ENCODE data around the gene SMIM14. TPM values are rescaled to one million over a fixed set of nuclear protein-coding genes. Genes with fewer than 3 reads are reported as not detected.

The SMIM14 gene
- total RNA-seq, 1 donor from 2014 or later = 61.2 TPM

DNA sequence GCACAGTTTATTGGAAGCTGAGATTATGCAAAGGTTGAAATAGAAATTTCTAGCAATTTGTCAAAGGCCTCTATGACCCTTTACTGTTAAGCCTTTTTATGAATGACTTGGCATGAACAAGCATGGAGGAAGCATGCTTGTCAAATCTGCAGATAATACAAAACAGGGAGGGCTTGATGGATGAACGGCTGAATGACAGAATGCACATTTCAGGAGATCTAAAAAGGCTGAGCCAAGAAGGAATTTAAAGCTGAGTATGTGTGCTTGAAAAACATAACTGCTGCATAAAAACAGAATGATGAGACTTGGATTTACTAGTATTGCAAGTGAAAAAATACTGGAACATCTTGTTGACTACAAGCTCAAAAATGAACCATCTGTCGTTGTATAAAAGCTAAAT, 30.2 kb upstream of the SMIM14 start:
- intact Hi-C loops (cut with DNase I) = no loop called here
- H3K36me3 ChIP-seq = no peaks in the 10 kb centered on the region
- no peaks in the 10 kb centered on the region for H3K27me3 ChIP-seq (ENCODE audit: low read depth)
- DNase-seq (no peak), ATAC-seq (no peak)
- TF ChIP-seq, protein P1, sequence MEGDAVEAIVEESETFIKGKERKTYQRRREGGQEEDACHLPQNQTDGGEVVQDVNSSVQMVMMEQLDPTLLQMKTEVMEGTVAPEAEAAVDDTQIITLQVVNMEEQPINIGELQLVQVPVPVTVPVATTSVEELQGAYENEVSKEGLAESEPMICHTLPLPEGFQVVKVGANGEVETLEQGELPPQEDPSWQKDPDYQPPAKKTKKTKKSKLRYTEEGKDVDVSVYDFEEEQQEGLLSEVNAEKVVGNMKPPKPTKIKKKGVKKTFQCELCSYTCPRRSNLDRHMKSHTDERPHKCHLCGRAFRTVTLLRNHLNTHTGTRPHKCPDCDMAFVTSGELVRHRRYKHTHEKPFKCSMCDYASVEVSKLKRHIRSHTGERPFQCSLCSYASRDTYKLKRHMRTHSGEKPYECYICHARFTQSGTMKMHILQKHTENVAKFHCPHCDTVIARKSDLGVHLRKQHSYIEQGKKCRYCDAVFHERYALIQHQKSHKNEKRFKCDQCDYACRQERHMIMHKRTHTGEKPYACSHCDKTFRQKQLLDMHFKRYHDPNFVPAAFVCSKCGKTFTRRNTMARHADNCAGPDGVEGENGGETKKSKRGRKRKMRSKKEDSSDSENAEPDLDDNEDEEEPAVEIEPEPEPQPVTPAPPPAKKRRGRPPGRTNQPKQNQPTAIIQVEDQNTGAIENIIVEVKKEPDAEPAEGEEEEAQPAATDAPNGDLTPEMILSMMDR (IDR thresholded peaks at IDR 0.05) = no peak
- no peak overlapping the region for H3K27ac ChIP-seq
- H3K4me1 ChIP-seq = no peaks in the 10 kb centered on the region
- no peaks in the 10 kb centered on the region for H3K9me3 ChIP-seq
- H3K4me3 ChIP-seq = no peak overlapping the region

DNA sequence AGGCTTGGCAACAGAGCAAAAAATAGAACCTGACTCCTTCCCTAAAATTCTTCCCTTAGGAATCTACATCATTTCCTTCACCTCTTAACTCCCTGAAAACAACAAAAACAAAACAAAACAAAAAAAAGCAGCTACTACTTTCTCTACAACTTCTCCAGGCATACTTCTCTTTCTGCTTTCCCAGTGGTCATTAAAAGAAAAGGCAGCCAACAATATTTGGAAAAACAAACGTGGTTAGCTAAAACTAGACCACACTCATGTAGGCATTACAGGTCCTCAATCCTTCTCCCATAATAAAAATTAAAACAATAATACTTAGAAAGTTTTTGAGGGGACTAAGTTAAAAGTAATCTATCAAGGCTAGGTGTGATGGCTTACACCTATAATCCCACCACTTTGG, 29.0 kb upstream of the SMIM14 start:
- intact Hi-C loops (cut with DNase I) = no loop called here
- DNase-seq = no peak
- no peaks in the 10 kb centered on the region for H3K9me3 ChIP-seq
- H3K36me3 ChIP-seq = no peaks in the 10 kb centered on the region
- H3K4me3 ChIP-seq = no peak overlapping the region
- TF ChIP-seq, protein P1 (IDR thresholded peaks at IDR 0.05) = no peak
- no peak overlapping the region for H3K27ac ChIP-seq
- no peak for ATAC-seq
- no peaks in the 10 kb centered on the region for H3K4me1 ChIP-seq
- no peaks in the 10 kb centered on the region for H3K27me3 ChIP-seq (ENCODE audit: low read depth)

DNA sequence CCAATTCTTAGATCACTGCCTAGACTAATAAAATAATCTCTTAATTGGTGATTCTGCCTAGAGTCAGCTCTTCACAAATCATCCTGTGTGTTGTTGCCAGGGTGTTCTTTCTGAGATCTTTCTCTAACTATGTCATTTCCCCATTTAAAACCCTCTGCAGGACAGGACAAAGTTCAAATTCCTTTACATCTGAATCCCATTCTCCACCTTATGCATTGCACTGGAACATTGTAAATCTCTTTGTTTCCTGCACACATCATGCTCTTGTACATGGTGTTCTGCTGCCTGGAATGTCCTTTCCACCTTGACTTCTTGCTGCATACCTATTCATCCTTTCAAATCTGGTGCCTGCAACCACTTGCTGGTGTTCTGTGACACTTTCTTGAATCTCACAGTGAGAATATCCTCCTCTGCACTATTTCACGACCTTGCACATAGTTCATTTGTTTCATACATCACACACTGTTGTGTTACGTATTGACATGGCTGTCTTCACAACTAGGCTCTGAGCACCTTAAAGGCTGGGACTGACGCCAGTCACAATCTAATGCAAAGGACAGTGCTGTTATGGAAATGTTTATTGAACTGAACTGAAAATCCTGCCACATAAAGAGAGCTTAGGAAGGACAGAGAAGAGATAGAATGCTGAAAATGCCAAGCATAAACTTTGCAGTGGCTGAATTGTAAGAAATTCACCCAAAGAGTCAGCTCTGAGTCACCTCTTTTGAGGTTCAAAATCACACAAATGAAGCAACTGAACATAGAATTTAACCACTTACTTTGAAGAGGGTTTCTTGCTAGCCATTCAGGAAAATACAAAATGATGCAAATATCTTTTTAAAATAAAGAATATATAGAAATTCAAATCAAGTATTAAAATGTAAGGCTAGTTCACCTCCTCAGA, 26.4 kb upstream of the SMIM14 start:
- no peaks in the 10 kb centered on the region for H3K27me3 ChIP-seq (ENCODE audit: low read depth)
- TF ChIP-seq, protein P1 (IDR thresholded peaks at IDR 0.05) = no peak
- no peaks in the 10 kb centered on the region for H3K4me1 ChIP-seq
- no peaks in the 10 kb centered on the region for H3K36me3 ChIP-seq
- no peak for DNase-seq
- no peak for ATAC-seq
- intact Hi-C loops (cut with DNase I) = no loop called here
- H3K9me3 ChIP-seq = no peaks in the 10 kb centered on the region
- no peak overlapping the region for H3K4me3 ChIP-seq
- no peak overlapping the region for H3K27ac ChIP-seq

DNA sequence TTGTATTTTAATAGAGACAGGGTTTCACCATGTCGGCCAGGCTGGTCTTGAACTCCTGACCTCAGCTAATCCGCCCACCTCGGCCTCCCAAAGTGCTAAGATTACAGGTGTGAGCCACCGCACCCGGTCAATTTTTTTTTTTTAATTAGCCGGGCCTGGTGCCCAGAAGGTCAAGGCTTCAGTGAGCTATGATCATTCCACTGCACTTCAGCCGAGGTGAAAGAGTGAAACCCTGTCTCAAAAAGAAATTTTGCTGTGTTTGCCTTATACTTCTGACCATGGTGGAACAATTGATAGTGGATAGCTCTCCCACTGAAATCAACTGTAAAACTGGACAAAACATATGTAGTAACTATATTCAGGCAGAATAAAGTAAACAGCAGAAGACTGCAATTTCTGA, 24.0 kb upstream of the SMIM14 start:
- intact Hi-C loops (cut with DNase I) = no loop called here
- TF ChIP-seq, protein P1 (IDR thresholded peaks at IDR 0.05) = no peak
- Histone ChIP-seq H3K27me3 (ENCODE audit: low read depth) (no peaks in the 10 kb centered on the region), H3K36me3 (no peaks in the 10 kb centered on the region), H3K4me1 (no peaks in the 10 kb centered on the region), H3K9me3 (no peaks in the 10 kb centered on the region), H3K27ac (no peak overlapping the region), H3K4me3 (no peak overlapping the region)
- ATAC-seq (no peak), DNase-seq (no peak)

DNA sequence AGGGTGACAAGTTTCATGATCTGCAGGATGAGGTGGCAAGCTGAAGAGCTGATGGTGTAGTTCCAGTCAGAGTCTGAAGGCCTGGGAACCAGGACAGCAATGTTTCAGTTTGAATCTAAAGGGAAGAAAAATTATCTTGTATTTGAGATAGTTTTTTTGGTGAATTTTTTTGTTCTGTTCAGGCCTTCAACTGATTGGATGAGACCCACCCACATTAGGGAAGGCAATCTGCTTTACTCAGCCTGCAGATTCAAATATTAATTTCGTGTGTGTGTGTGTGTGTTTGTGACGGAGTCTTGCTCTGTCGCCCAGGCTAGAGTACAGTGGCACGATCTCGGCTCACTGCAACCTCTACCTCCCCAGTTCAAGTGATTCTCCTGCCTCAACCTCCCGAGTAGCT, 22.1 kb upstream of the SMIM14 start:
- H3K4me1 ChIP-seq = no peaks in the 10 kb centered on the region
- H3K27me3 ChIP-seq (ENCODE audit: low read depth) = no peaks in the 10 kb centered on the region
- no peak overlapping the region for H3K27ac ChIP-seq
- intact Hi-C loops (cut with DNase I) = no loop called here
- no peak overlapping the region for H3K4me3 ChIP-seq
- TF ChIP-seq, protein P1 (IDR thresholded peaks at IDR 0.05) = no peak
- H3K9me3 ChIP-seq = no peaks in the 10 kb centered on the region
- no peaks in the 10 kb centered on the region for H3K36me3 ChIP-seq
- ATAC-seq = no peak
- DNase-seq = no peak
